Measurements from ENCODE around the gene BTNL9. TPM values are rescaled to one million over a fixed set of nuclear protein-coding genes. Genes with fewer than 3 reads are reported as not detected.

Gene BTNL9
- total and polyA plus RNA-seq, 2 of the 8 experiments (the other 6 are each of a cell fraction or from before 2014, with no cell fraction given) = 0.23 to 0.89 TPM

GRCh38 chr5:181060924-181061323 is 20.9 kb downstream of the BTNL9 start:
- TF ChIP-seq MAX (IDR thresholded peaks at IDR 0.05) (no peak), POLR2AphosphoS5 (IDR thresholded peaks at IDR 0.05; ENCODE audit: low read depth, low read length) (no peak), JUND (IDR thresholded peaks at IDR 0.05; ENCODE audit: low read length) (no peak), YY1 (IDR thresholded peaks at IDR 0.05; ENCODE audit: low read depth, low read length) (no peak), RAD21 (IDR thresholded peaks at IDR 0.05 in 1 of 2, conservative IDR thresholded peaks at IDR 0.05 in 1 of 2; ENCODE audit: low read depth in 2 of 2, low read length in 2 of 2) (no peak)

More at GRCh38 chr5:181060924-181061323, 20.9 kb downstream of the BTNL9 start:
- CTCF ChIA-PET (ENCODE audit: partially characterized antibody) = no interaction called here
- no peak overlapping the region for H2AK5ac ChIP-seq (ENCODE audit: low read depth, low read length)
- no peaks in the 10 kb centered on the region for H3K79me1 ChIP-seq (ENCODE audit: low read depth, low read length)
- H3K4me3 ChIP-seq (ENCODE audit: extremely low read depth in 1 of 4, insufficient read depth in 2 of 4, low read depth in 3 of 4, low read length in 4 of 4) = no peak overlapping the region
- 76% methylated on average over 5 of the region's 5 CpGs; no CpG with 5 or more reads in 1 of the 2 experiments for WGBS, 2 experiments (ENCODE audit: extremely low coverage in 1 of 2, insufficient coverage in 1 of 2, insufficient read length in 1 of 2, insufficient replicate concordance in 2 of 2, low coverage in 1 of 2, low lambda C conversion rate in 2 of 2, missing lambda C conversion rate in 1 of 2)
- no peak overlapping the region for H2BK12ac ChIP-seq (ENCODE audit: low read depth, low read length)
- H3K9me3 ChIP-seq (ENCODE audit: insufficient read depth in 2 of 2, low read depth in 1 of 2, low read length in 1 of 2) = peaks cover 2 to 5% of the 10 kb centered on the region in 2 experiments; a peak in 3 of 4 replicates
- no peak for DNase-seq (ENCODE audit: low read depth in 1 of 2, low spot score in 2 of 2)
- H3K18ac ChIP-seq (ENCODE audit: extremely low read depth, low read length) = no peak overlapping the region
- no peak overlapping the region for H3K4ac ChIP-seq (replicated peaks; ENCODE audit: insufficient read length, low read depth, low read length)
- no peaks in the 10 kb centered on the region for H3K79me2 ChIP-seq (ENCODE audit: control insufficient read depth in 1 of 2, insufficient read depth in 2 of 2, low read length in 2 of 2)
- peaks cover 2% of the 10 kb centered on the region in 2 experiments for H4K20me1 ChIP-seq (replicated peaks in 1 of 2; ENCODE audit: control insufficient read depth in 1 of 2, insufficient read depth in 2 of 2, low read length in 2 of 2)
- H3K4me1 ChIP-seq (replicated peaks in 1 of 4; ENCODE audit: control insufficient read depth in 3 of 4, insufficient read depth in 4 of 4, low read length in 3 of 4) = peaks cover 0 to 4% (median 3%) of the 10 kb centered on the region in 4 experiments; a peak in 3 of 7 replicates
- no peak for FAIRE-seq
- no peak overlapping the region for H4K91ac ChIP-seq (replicated peaks; ENCODE audit: insufficient read length, low read length)
- POLR2A ChIA-PET (ENCODE audit: partially characterized antibody) = interaction anchor here (1.1 kb wide), 1 partner anchor 13 kb away, joined by 3 read pairs; no protein-coding TSS in a partner anchor
- no peak overlapping the region for H4K8ac ChIP-seq (ENCODE audit: extremely low read depth, insufficient read depth, low read length)
- H3K36me3 ChIP-seq (ENCODE audit: control insufficient read depth in 2 of 4, insufficient read depth in 4 of 4, low read length in 3 of 4) = 0 out of 8 replicates have a peak, but pooled peaks cover 0 to 2% (median 0%) of the 10 kb centered on the region in 4 experiments
- H3K4me2 ChIP-seq (ENCODE audit: insufficient read depth in 1 of 2, low read depth in 2 of 2, low read length in 2 of 2) = no peak overlapping the region
- no peak overlapping the region for H4K5ac ChIP-seq (ENCODE audit: insufficient read length, low read depth, low read length)
- no peak overlapping the region for H3K23ac ChIP-seq (ENCODE audit: insufficient read length)
- no peak overlapping the region for H3K14ac ChIP-seq (ENCODE audit: insufficient read length)
- no peak overlapping the region for H3K9ac ChIP-seq (replicated peaks in 1 of 4; ENCODE audit: extremely low read depth in 1 of 4, low read depth in 3 of 4, low read length in 3 of 4)
- no peak overlapping the region for H2BK5ac ChIP-seq (ENCODE audit: low read depth, low read length)
- H3K23me2 ChIP-seq (ENCODE audit: low read depth, low read length) = peaks cover 6% of the 10 kb centered on the region; the same call in 1 of the 2 replicates
- no peak overlapping the region for H2AFZ ChIP-seq (ENCODE audit: low read length)
- no peak overlapping the region for H3K27ac ChIP-seq (ENCODE audit: low read depth, low read length)
- H2BK120ac ChIP-seq (replicated peaks; ENCODE audit: low read depth, low read length) = no peak overlapping the region
- H2BK20ac ChIP-seq (ENCODE audit: low read length) = no peak overlapping the region
- peaks cover 41 to 64% (median 58%) of the 10 kb centered on the region in 4 experiments for H3K27me3 ChIP-seq (replicated peaks in 1 of 4; ENCODE audit: control insufficient read depth in 3 of 4, extremely low read depth in 1 of 4, insufficient read depth in 3 of 4, low read length in 3 of 4)
- H3K56ac ChIP-seq (replicated peaks; ENCODE audit: insufficient read length, low read depth, low read length) = no peak overlapping the region
- no peak overlapping the region for H2BK15ac ChIP-seq (ENCODE audit: low read length)
